GM19193 (cell line): ENCODE results near the gene PLXDC1.

Source experiments
- POLR2A ChIP-seq: IDR thresholded peaks from 4 replicates; pipeline ENCODE4 v1.6.1; 2011; ENCODE audit not compliant: insufficient read depth, insufficient read length; ENCODE audit errors: extremely low read depth

PLXDC1 gene

DNA sequence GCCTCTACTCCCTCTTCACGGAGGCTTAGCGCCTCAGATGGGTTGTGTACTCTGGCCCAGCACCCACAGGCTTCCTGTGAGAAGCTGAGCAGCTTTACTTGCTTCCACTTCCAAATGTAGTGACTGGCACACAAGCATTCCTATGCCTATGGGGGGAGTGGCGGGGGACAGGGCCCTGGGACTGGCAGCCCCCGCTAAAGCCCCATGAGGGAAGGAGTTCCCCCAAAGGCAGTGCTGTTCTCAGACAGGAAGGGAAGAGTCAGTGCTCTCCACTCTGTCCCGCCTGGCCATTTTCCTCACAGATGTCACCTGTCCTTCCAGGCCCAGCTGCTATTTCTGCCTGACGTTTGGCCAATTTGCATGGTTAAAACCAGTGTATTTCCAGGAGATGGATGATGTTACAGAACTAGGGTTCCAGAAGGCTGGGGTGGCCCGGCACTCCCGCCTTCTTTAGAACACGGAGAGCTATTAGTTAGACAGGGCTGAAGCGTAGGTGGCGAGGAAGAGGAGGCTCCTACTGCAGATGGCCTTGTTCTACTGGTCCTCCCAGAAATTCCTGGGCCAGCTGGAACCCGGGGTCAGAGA, 100.3 kb downstream of the PLXDC1 start:
- TF ChIP-seq POLR2A = no peak

DNA sequence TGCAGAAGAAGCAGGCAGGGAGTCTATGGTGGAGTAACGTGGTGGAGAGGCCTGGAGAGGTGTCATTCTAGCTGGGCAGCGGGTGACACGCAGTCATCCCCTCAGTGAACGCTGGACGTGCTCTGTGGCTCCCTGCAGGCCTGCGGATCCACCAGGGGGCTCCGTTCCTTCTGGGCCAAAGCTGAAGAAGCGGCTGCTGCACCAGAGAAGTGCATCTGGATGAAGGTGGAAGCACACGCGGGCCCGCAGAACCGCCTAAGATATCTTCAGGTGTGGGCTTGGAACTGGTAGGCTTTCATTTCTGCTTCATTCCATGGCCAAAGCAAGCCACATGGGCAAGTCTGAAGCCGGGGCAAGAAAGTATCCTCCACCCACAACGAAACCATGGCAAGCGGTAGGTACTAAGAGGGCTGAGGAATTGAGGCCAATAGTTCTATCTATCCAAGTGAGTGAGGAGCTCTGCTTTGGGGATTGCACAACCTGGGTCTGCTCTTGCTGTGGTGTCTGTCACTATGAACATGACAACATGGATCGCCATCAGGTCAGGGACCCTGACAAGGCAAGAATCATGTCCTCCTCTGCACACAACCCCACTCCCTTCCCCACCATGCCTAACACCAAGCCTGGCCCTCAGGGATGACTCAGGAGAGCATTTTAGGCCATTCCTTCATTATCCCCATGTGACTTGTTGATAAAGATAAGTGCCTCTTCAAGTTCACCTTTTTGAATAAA, 105.3 kb downstream of the PLXDC1 start:
- TF ChIP-seq POLR2A = no peak

DNA sequence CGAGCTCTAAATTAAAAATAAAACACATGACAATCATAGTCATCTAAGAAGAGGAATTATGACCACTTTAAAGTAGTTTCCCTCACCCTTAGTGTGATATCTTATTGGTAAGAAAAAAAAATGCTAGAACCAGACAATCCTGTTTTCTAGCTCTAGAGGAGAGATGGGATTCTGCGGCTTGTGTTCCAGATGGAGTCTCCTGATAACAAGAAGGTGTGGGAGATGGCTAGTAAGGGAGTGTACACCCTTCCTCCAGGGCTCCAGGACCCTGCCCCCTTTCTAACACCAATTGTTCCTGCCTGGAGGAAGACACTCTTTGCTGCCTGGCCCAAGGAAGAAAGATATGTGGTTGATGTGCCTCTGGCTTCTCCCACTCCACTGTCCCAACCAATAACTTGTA, 115.4 kb downstream of the PLXDC1 start:
- no peak for TF ChIP-seq POLR2A

DNA sequence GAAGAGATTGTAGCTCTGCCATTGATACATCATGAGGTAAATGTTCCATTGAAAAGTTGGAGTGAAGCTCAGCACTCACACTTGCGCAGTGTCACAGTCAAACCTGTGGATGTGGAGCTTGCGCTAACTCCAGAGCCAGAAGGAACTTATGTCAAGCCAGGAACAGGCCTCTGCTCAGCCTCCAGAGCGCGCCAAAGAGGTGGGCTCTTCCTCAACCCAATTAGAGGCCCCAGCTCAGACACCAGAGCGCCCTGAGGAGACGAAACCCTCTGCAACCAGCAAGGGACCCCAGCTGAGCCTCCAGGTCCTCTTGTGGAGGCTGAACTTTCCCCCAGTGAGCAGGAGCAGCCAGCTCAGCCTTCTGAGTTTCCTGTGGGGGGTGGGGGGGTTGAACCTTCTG, 122.7 kb downstream of the PLXDC1 start:
- TF ChIP-seq POLR2A = no peak

DNA sequence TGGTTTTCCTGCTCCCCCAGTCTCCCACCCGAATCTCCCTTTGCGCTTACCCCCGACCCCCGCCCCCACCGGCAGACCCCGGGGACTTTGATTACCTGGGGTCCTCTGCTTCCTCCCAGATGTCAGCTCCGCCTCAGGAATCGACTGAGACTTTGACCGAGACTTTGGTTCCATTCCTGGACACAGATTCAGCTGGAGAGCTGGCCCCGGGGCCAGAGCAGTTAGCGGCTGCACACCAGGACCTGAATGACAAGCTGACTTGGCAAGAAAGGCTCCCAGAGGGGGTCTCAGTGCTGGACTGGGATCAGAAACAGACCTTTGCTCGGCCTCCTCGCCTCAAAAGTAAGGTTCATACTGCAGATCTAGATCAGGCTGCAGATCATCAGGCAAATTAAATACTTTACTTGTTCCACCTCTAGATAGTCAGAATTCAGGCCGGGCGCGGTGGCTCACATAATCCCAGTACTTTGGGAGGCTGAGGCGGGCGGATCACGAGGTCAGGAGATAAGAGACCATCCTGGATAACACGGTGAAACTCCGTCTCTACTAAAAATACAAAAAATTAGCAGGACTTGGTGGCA, 123.9 kb downstream of the PLXDC1 start:
- no peak for TF ChIP-seq POLR2A

DNA sequence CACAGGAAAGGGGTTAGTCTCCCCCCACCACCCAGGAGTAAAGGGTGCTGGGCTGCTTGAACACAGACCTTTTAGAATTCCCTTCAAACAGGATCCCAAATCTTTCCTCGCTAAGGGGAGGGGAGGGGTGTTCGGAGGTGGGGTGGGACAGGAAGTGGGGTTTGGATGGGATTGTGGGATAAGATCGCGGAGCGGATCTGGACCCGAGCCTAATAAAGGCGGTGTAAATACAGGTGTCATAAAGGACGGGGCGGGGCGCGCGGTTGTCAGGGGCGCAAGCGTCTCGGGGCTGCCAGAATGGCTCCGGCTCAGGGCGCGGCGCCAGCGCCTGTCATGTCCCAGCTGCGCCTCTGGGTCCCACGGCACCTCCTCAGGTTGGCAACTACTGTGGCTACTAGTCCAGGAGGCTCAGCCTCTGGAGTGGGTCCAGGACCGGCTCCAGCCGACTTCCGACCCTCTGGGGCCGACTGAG, 124.4 kb downstream of the PLXDC1 start:
- no peak for TF ChIP-seq POLR2A

DNA sequence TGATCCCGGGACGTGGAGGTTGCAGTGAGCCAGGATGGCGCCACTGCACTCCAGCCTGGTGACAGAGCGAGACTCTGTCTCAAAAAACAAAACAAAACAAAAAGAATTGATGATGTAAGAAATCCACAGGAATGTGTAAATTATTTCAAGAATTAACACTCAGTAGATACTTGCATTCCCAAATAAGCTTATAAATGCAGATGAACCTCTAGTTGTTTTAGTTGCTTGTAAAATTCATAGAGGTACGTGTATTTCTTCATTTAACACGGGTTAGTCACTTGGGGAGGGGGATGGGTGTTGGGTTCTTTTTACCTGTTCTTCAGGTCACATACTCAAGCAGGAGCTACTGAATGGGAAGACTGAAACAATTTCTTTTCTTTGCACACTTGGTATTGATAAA, 128.5 kb downstream of the PLXDC1 start:
- no peak for TF ChIP-seq POLR2A

DNA sequence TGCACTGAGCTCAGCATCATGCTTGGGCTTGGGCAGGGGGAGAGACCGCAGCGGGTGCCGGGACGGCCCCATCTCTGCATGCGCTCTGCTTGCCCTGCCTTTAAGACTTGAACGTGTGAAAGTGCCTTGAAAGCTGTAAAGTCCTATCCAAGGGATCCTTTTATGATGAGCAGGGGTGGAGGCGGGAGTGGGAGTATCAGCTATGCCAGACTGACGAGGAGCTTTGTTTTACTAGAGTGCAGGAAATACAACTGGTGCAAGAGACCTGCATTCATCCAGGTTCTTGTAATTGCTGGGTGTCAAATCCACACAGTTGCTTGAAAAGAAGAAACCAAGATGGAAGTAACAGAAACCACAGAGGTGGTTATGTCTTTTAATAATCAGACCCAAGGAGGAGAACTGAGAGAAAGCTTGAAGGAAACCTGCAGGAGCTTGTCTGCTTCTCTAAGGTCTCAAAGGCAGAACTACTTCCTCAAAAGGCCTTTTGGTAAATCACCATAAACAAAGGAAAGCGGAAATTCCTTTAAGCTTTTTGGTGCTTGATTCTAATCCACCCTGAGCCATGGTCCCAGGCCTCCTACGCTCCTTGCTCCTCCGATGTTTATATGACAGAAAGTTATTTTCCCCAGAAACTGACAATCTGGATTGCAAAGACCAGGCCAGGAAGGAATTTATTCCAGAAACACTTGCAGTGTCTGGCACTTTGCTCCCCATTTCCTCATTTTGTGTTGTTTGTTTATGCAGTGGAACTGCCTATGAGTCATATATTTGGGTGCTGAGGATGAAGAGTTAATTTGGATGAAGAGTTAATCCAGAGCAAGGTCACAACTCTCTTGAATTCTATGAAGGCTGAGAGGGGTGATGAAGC, 132.9 kb downstream of the PLXDC1 start:
- TF ChIP-seq POLR2A = no peak

DNA sequence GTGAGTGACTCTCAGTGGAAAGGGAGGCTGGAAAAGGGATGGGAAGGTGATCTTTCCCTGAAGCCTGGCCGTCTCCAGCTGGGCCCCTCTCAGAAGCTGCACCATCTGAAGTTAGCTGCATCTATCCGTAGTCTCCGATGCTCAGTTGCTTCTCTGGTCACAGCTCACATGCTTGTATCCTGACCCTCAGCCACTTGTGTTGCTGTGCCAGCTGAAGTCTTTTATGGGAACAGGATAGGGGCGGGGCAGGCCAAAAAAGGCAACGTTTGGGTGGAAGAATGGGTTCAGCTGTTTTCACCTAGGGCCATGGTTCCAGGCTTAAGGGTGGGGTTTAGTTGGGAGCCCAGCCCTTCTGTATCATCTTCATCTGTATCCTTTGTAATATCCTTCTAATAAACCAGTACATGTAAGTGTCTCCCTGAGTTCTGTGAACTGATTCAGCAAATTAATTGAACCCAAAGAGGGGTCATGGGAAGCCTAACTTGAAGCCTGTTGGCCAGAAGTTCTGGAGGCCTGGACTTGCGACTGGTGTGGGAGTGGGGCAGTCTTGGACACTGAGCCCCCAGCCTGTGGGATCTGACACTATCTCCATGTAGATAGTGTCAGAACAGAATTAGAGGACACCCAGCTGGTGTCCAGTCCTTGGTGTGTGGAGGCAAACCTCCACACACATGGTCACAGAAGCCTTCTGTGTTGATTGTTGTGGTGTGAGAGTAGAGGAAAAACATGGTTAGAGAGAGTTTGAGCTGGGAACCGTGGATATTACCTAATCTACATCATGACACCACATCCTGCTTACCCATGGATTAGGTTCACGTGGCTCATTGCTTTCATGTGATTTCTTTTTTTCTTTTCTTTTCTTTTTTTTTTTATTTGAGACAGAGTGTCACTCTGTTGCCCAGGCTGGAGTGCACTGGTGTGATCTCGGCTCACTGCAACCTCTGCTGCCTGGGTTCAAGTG, 135.0 kb downstream of the PLXDC1 start:
- TF ChIP-seq POLR2A = no peak

DNA sequence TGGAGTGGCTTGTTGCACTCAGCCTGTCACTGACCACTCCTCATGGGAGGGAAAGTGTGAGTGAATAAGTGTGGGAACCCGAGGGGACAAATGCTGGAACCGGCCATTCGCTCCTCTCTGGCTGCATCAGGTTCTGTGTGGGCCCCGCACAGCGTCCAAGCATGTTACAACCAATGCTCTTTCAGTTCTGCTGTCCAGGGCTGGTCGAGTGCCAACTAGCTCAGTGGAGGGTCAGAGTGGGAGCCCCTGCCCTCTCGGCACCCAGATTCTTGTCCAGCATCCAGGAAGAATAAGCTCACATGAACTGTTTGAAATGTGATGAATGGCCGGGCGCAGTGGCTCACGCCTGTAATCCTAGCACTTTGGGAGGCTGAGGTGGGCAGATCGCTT, 135.9 kb downstream of the PLXDC1 start:
- TF ChIP-seq POLR2A = no peak

DNA sequence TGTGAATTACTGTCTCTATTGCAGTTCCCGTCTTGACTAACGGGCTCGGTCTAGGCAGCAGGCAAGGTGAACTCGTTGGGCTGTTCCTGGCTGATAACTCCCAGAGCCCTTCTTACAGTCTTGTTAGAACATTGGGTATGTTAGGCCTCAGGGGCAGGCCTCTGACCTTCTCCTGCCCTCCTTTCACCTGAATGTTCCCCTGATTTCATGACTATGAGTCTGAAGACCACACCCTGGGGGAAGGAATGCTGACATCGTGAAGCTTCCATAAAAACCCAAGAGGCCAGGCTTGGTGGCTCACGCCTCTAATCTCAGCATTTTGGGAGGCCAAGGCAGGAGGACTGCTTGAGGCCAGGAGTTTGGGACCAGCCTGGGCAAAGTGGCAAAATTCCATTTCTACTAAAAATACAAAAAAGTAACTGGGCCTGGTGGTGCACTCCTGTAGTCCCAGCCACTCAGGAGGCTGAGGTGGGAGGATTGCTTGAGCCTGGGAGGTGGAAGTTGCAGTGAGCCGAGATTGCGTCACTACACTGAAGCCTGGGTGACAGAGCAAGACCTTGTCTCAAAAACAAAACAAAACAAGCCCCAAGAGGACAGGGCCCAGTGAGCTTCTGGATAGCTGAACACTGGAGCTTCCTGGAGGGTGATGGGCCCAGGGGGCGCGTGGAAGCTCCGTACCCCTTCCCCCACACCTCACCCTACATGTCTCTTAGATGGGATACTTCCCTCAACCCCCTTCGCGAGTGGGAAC, 136.5 kb downstream of the PLXDC1 start:
- TF ChIP-seq POLR2A = no peak

DNA sequence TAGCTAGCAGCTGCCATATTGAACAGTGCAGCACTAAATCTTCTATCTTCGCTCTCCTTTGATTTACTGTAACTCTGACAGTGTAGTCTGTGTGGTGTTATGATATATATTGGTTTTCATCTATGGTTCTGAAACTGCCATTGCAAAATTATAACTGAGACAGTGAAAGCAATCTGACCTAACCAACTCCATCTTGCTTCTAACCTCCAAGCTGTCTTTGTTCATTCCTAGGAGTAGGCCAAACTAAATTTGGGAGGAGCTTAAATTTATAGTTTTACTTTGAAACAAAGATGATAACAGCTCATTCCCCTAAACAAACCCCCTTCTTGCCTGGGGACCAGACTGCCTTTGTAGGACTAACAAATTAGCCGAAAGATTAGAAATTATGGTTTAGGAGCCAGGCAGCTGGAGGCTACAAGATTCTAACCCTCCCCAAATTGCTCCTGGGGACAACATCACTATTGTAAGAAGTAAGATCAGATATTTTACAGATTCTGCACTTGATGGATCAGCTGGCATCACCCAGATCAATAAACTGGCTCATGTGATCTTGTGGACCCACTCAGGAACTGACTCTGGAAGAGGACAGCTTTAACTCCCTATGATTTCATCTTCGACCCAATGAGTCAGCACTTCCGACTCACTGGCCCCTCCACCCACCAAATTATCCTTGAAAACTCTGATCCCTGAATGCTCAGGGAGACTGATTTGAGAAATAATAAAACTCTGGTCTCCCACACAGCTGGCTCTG, 137.2 kb downstream of the PLXDC1 start:
- TF ChIP-seq POLR2A = no peak
